HG02759 (cell line): ENCODE results near the gene PIP5K1C.
A peak's percentile ranks its signal among the peaks of the same experiment; 100 is the strongest.
"Not testable (repeated sequence)": the region's sequence is repeated elsewhere in the genome, so short reads cannot be mapped to it uniquely, and the experiment has no call there.

Experiments
- ATAC-seq: cut with Tn5 transposase; IDR thresholded peaks from one replicate; pipeline ENCODE4 v1.9.1; 2021; ENCODE audit warnings: mild to moderate bottlenecking, moderate library complexity; ENCODE audit not compliant: unreplicated experiment

The PIP5K1C gene

DNA sequence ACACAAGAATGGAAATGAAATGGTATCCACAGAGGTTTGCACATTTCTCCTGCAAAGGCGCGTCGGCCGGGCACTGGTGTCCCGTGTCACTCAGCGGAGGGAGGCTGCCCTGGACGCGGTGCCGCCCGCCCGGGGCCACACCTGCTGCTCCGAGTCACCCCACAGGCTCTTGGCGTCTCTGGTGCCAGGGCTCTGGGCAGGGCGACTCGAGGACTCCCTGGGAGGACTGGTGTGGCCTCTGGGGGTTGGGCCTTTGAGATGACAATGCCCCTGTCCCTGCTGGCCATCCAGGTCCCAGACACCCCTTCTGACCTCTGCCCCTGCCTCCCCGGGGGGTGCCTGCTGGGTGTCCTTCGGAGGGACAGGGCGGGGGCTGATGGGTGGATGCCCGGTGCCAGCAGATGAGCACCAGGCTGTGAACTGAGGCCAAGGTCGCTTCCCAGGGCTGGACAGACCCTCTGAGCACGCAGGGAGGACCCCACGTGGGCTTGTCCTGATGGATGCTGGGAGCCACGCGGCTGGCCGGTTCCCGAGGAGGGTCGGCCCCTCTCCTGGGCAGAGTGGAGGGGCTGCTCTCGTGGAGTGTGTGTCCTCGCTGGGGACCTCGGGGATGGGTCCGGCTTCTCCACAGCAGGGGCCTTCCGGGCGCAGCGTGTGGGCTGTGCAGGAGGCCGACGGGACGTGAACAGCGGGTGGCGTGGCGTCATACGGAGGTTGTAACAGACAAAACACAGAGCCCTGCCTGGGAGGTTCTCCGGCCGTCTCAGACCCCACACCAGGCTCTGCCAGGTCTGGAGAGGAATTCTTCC is 69.0 kb downstream of the PIP5K1C start:
- no peak for ATAC-seq

- not testable (repeated sequence) for ATAC-seq
Observed at GRCh38 chr19:3628766-3629165, 71.5 kb downstream of the PIP5K1C start.

DNA sequence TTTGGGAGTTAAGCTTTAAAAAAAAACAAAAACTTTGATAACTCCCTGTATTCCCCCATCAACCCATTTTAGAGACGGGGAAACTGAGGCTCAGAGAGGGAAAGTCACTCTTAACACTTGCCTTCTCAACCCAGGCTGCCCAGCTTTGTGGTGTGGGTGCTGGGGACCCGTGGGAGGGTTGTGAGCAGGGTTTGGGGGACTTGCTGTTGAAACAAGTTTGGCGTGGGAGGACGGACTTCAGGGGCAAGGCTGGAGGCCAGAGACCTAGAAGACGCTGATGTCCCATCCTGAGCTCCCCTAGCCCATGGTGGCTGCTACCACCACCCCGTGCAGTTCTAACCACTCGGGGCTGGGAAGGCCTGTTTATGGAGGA is 72.9 kb downstream of the PIP5K1C start:
- no peak for ATAC-seq

- ATAC-seq = peak; percentile 89
Observed at GRCh38 chr19:3626473-3627350, 73.6 kb downstream of the PIP5K1C start, which contains the start of gene CACTIN. TSS of gene CACTIN (minus strand) at chr19:3626790. CDS start at chr19:3626762, 28 bp downstream.

DNA sequence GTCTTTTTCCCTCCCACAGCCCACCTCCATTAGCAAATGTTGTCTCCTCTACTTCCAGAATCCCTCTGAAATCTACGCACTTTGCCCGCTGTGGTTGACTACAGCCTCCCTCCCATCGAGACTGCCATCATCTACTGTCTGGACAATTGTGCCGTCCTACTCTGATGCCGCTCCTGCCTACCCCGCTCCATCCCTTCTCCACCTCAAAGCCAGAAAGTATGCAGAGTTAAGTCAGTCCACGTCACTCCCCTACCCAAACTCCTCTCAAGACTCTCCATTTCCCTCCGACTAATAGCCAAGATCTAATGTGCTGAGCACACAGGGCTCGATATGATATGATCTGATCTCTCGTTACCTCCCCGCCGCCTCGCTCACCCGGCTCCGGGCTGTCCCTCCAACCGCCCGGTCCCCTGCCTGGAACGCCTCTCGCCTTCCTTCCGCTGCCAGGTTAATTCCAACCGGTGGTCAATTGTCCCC is 74.2 kb downstream of the PIP5K1C start:
- no peak for ATAC-seq

DNA sequence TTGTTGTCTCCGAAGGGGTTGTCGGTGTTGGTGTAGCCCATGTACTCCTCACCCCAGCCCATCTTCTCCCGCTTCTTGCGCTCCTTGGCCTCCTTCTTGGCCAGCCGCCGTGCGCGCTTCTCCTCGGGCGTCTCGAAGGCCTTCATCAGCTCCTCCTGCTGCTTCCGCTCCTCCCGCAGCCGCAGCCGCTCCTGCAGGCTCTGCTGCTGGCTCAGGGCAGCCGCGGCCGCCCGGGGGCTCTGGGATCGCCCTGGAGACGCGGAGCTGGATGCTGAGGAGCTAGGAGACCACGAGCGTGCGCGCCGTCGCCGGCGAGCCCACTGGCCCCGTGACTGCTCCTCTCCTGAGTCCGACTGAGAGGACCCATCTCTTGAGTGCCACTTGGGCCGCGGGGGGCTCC is 76.6 kb downstream of the PIP5K1C start:
- no peak for ATAC-seq

- ATAC-seq = no peak
Observed at GRCh38 chr19:3622224-3622623, 78.0 kb downstream of the PIP5K1C start.

GRCh38 chr19:3621689-3622088 is 78.6 kb downstream of the PIP5K1C start:
- no peak for ATAC-seq

GRCh38 chr19:3620817-3621547 is 79.3 kb downstream of the PIP5K1C start:
- no peak for ATAC-seq

GRCh38 chr19:3620145-3620816 is 80.0 kb downstream of the PIP5K1C start:
- no peak for ATAC-seq

GRCh38 chr19:3619631-3620012 is 80.6 kb downstream of the PIP5K1C start:
- ATAC-seq = no peak

- no peak for ATAC-seq
Observed at GRCh38 chr19:3618811-3619630, 81.2 kb downstream of the PIP5K1C start.

DNA sequence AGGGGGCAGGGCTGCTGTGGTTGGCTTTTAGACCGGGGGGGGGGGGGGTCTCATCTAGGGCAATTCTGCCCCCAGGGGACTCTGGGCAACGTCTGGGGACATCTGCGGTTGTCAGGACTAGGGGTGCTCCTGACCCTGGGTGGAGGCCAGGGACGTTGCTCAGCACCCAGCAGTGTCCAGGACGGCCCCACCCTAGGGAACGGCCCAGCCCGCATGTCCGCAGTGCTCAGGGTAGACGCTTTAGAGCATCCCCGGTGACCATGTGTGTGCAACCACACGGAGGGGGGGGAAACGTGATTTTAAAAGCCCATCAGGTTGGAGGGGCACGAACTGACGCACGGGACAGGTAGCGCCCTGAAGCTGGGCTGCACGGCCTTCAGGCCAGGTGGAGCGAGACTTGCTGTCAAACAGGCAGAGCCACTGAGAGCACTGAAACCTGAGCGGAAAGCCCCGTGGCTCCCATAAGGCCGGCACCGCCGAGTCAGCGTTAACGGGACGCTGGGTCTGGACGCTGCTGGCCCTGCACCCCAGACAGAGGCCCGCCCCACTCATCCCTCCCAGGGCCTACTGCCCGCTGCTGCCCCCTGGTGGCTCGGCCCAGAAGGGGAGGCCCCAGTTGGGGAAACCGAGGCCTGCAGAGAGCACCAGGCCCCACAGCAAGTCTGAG is 82.0 kb downstream of the PIP5K1C start:
- peak; percentile 64 for ATAC-seq

DNA sequence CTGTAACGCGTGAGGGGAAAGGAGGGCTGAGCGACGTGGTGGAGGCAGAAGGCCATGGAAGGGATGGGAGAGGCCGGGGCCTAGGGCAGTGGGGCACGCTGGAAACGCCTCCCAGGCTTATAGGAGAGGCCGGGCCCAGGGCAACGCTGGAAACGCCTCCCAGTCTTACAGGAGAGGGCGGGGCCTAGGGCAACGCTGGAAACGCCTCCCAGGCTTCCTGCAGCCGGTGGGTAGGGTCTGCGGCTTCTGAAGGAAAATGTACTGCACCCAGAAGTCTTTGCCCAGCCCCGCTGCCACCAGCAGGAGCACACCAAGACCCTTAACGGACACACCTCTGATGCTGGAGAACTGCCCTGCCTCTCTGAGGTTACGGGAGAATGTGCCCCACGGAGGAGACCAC is 82.8 kb downstream of the PIP5K1C start:
- ATAC-seq = no peak

GRCh38 chr19:3615524-3616135 is 84.6 kb downstream of the PIP5K1C start:
- no peak for ATAC-seq

- ATAC-seq = no peak
Observed at GRCh38 chr19:3614858-3615505, 85.3 kb downstream of the PIP5K1C start.

DNA sequence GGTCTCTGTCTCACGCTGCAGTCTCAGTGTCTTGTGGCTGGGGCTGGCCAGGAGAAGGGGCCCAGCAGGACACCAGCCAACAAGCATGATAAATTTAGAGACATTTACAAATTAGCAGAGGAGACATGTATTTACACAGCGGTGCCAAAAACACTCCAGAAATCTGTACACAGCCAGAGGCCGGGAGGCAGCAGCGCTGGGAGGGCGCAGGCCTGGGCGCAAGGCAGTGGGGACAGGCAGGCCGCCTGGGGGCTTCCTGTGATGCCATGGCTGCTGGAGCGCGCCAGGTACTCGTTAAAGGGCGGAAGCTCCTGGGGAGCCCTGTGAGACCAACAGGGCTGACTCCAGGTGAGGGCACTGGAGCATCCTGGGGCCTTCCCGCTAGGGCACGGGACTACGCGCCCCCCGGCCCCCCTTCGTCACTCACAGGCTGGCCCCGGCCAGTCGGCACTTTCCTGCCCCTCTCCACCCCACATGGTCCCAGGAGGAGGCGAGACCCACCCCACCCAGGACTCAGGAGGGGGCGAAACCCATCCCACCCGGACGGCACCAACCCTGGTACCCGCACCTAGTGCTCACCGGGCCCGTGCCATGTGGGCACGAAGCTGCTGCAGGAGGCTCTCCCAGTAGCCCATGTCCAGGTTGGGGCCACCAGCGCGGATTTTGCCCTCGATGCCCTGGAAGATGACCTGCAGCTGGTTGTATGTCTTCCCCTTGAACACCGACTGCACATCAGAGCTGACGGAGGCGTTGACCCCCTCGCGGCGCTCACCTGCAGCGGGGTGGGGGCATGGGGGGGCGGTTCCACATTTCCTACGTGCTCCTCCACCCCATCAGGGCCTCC is 86.2 kb downstream of the PIP5K1C start:
- no peak for ATAC-seq
